B cell (primary cell): ENCODE results near the gene CEP85L.

Experiments used
- CTCF ChIP-seq: fragments of 200-600 bp; IDR thresholded peaks from one replicate; pipeline ENCODE4 v1.8.0; 2022; ENCODE audit warnings: antibody characterized with exemption, mild to moderate bottlenecking
- EZH2 ChIP-seq: IDR thresholded peaks from 2 replicates; pipeline ENCODE4 v1.6.1; 2012; ENCODE audit warnings: borderline replicate concordance, low read depth, mild to moderate bottlenecking, moderate library complexity, low read length; ENCODE audit not compliant: insufficient read depth, poor library complexity, severe bottlenecking

GRCh38 chr6:118571121-118571520 lies 80.3 kb downstream of the CEP85L start:
- TF ChIP-seq EZH2 = no peak
- TF ChIP-seq CTCF = no peak
